ENCODE results near the gene SEC14L2.
"Not testable (repeated sequence)": the region's sequence is repeated elsewhere in the genome, so short reads cannot be mapped to it uniquely, and the experiment has no call there.

SEC14L2 gene

GRCh38 chr22:30460555-30460954 is 63.7 kb downstream of the SEC14L2 start:
- not testable (repeated sequence) for FAIRE-seq

DNA sequence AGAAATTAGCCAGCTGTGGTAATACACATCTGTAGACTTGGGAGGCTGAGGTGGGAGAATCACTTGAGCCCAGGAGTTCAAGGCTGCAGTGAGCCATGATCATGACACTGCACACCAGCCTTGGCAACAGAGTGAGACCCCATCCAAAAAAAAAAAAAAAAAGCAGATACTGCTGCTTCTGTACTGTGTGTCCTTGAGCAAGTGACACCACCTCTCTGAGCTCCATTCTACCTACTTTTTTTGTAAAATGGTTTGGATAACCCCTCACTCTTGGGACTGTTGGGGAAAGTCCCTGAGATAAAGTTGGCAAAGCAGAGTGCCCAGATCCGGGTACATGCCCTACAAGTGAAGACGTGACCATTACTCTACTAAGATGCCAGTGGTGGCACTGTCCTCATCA is 72.3 kb downstream of the SEC14L2 start:
- no peak for FAIRE-seq

DNA sequence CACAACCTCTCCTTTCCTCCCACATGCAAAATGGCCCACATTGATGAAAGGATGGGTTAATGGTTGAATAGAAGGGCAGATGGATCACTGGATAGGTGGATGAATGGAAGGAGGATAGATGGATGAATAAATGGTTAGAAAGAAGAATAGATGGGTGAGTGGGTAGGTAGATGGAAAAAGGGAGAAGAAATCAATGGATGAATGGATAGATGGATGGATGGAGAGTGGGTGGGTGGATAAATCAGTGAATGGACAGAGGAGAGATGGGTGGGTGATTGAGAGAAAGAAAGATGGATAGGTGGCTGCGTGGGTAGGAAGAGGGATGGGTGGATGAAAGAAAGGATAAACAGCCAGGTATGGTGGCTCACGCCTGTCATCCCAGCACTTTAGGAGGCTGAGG is 73.8 kb downstream of the SEC14L2 start:
- FAIRE-seq: no peak

GRCh38 chr22:30471616-30472318 is 74.9 kb downstream of the SEC14L2 start, which contains the start of gene SEC14L3:
Gene SEC14L3, minus strand, starts transcription at chr22:30472017. Its CDS starts 59 bp downstream, at chr22:30471958.
- no peak for FAIRE-seq

GRCh38 chr22:30472994-30473720 is 76.3 kb downstream of the SEC14L2 start:
- no peak for FAIRE-seq

GRCh38 chr22:30474121-30474520 is 77.3 kb downstream of the SEC14L2 start:
- no peak for FAIRE-seq

Data from colon (tissue), 2 donors.